H1 (cell line): ENCODE measurements around the gene RPRD1A. TPM values are rescaled to one million over a fixed set of nuclear protein-coding genes. Genes with fewer than 3 reads are reported as not detected.

ENCODE experiments used
- CTCF ChIA-PET: fragments of 300-600 bp; sonication (Branson Sonifier 250); formaldehyde crosslinking; loops from one replicate; lab custom pipeline; 2021; ENCODE audit not compliant: partially characterized antibody; lab: Charles Lee
- POLR2A ChIA-PET: fragments of 300-600 bp; sonication (Branson Sonifier 250); formaldehyde crosslinking; loops from one replicate; lab custom pipeline; 2021; ENCODE audit warnings: inconsistent platforms; ENCODE audit not compliant: partially characterized antibody; lab: Charles Lee
- DNase-seq, 2 experiments: peaks; one replicate each; pipeline versions ENCODE4 v3.0.0 to v3.0.0-alpha.2; 2010 to 2022; ENCODE audit warnings: low spot score in 2 of 2, low read depth in 1 of 2, mixed read lengths in 1 of 2
- FAIRE-seq: peaks from 2 replicates; lab custom pipeline; 2011; peaks lifted over from hg19 to GRCh38; lab: Jason Lieb, UNC
- H2AFZ ChIP-seq: 2 replicates; pipeline ENCODE4 v1.8.1; 2012; ENCODE audit warnings: low read length, inconsistent platforms
- H2AK5ac ChIP-seq: 2 replicates; pipeline ENCODE4 v1.6.1; 2013; ENCODE audit warnings: low read depth, low read length
- H2BK120ac ChIP-seq: replicated peaks from 2 replicates; pipeline ENCODE3; 2013; ENCODE audit warnings: low read depth, low read length, inconsistent platforms
- H2BK12ac ChIP-seq: 2 replicates; pipeline ENCODE4 v1.6.1; 2013; ENCODE audit warnings: low read depth, low read length
- H2BK15ac ChIP-seq: 2 replicates; pipeline ENCODE4 v1.6.1; 2013; ENCODE audit warnings: low read length
- H2BK20ac ChIP-seq: 2 replicates; pipeline ENCODE4 v1.6.1; 2013; ENCODE audit warnings: low read length
- H2BK5ac ChIP-seq: 2 replicates; pipeline ENCODE4 v1.6.1; 2013; ENCODE audit warnings: low read depth, low read length
- H3K14ac ChIP-seq: 2 replicates; pipeline ENCODE4 v1.6.1; 2013; ENCODE audit warnings: inconsistent platforms; ENCODE audit not compliant: insufficient read length
- H3K18ac ChIP-seq: 2 replicates; pipeline ENCODE4 v1.6.1; 2013; ENCODE audit warnings: low read length; ENCODE audit errors: extremely low read depth
- H3K23ac ChIP-seq: 2 replicates; pipeline ENCODE4 v1.6.1; 2013; ENCODE audit warnings: inconsistent platforms; ENCODE audit not compliant: insufficient read length
- H3K23me2 ChIP-seq: 2 replicates; pipeline ENCODE4 v1.6.1; 2013; ENCODE audit warnings: low read depth, low read length
- H3K27ac ChIP-seq: 2 replicates; pipeline ENCODE4 v1.6.1; 2011; ENCODE audit warnings: low read depth, low read length, inconsistent platforms
- H3K27me3 ChIP-seq, 4 experiments: replicated peaks in 1 of 4; 1 replicate in 1 of 4; 2 replicates in 3 of 4; pipeline versions ENCODE4 v1.6.1 to v1.8.1; 2011 to 2013; ENCODE audit warnings: low read length in 3 of 4, mild to moderate bottlenecking in 3 of 4, inconsistent platforms in 2 of 4, mixed read lengths in 2 of 4, moderate library complexity in 1 of 4; ENCODE audit not compliant: control insufficient read depth in 3 of 4, insufficient read depth in 3 of 4; ENCODE audit errors: extremely low read depth in 1 of 4
- H3K36me3 ChIP-seq, 4 experiments: 2 replicates each; pipeline versions ENCODE4 v1.6.1 to v1.8.1; 2011 to 2013; ENCODE audit warnings: mild to moderate bottlenecking in 4 of 4, low read length in 3 of 4, moderate library complexity in 2 of 4, control low read depth in 1 of 4, inconsistent platforms in 1 of 4; ENCODE audit not compliant: insufficient read depth in 4 of 4, control insufficient read depth in 2 of 4
- H3K4ac ChIP-seq: replicated peaks from 2 replicates; pipeline ENCODE3; 2013; ENCODE audit warnings: low read length, low read depth, mixed read lengths, inconsistent platforms; ENCODE audit not compliant: insufficient read length
- H3K4me1 ChIP-seq, 4 experiments: replicated peaks in 1 of 4; 1 replicate in 1 of 4; 2 replicates in 3 of 4; pipeline versions ENCODE4 v1.6.1 to v1.8.1; 2011 to 2013; ENCODE audit warnings: low read length in 3 of 4, inconsistent platforms in 2 of 4, mixed read lengths in 1 of 4; ENCODE audit not compliant: insufficient read depth in 4 of 4, control insufficient read depth in 3 of 4
- H3K4me2 ChIP-seq, 2 experiments: 2 replicates each; pipeline versions ENCODE4 v1.6.1 to v1.8.1; 2011 to 2013; ENCODE audit warnings: low read depth in 2 of 2, low read length in 2 of 2, control low read depth in 1 of 2, inconsistent platforms in 1 of 2, mild to moderate bottlenecking in 1 of 2; ENCODE audit not compliant: insufficient read depth in 1 of 2
- H3K4me3 ChIP-seq, 4 experiments: fragments of 200-600, 300-600 bp in 1 of 4; sonication (generic), shearing (Covaris generic), sonication (Bioruptor Twin) in 1 of 4; 2 replicates each; pipeline versions ENCODE4 v1.5.1 to v1.8.1; 2011 to 2016; ENCODE audit warnings: low read length in 4 of 4, low read depth in 3 of 4, control low read depth in 2 of 4, inconsistent platforms in 2 of 4, mild to moderate bottlenecking in 2 of 4, mixed read lengths in 1 of 4, moderate library complexity in 1 of 4; ENCODE audit not compliant: insufficient read depth in 2 of 4; ENCODE audit errors: extremely low read depth in 1 of 4
- H3K56ac ChIP-seq: replicated peaks from 2 replicates; pipeline ENCODE3; 2013; ENCODE audit warnings: low read depth, mild to moderate bottlenecking, mixed read lengths, low read length, inconsistent platforms; ENCODE audit not compliant: insufficient read length
- H3K79me1 ChIP-seq: 2 replicates; pipeline ENCODE4 v1.6.1; 2013; ENCODE audit warnings: low read depth, low read length, control low read depth
- H3K79me2 ChIP-seq, 2 experiments: 2 replicates each; pipeline versions ENCODE4 v1.6.1 to v1.8.1; 2012 to 2013; ENCODE audit warnings: low read length in 2 of 2, mild to moderate bottlenecking in 2 of 2, inconsistent platforms in 1 of 2; ENCODE audit not compliant: insufficient read depth in 2 of 2, control insufficient read depth in 1 of 2
- H3K9ac ChIP-seq, 4 experiments: replicated peaks in 1 of 4; 1 replicate in 1 of 4; 2 replicates in 3 of 4; pipeline versions ENCODE4 v1.6.1 to v1.8.1; 2011 to 2013; ENCODE audit warnings: low read depth in 3 of 4, low read length in 3 of 4, control low read depth in 2 of 4, mild to moderate bottlenecking in 2 of 4, moderate library complexity in 2 of 4, inconsistent platforms in 1 of 4; ENCODE audit errors: extremely low read depth in 1 of 4
- H3K9me3 ChIP-seq, 2 experiments: 2 replicates each; pipeline versions ENCODE4 v1.6.1 to v1.8.1; 2012 to 2013; ENCODE audit warnings: mild to moderate bottlenecking in 2 of 2, moderate library complexity in 2 of 2, control low read depth in 1 of 2, inconsistent platforms in 1 of 2, low read depth in 1 of 2, low read length in 1 of 2, mixed read lengths in 1 of 2; ENCODE audit not compliant: insufficient read depth in 2 of 2
- H4K20me1 ChIP-seq, 2 experiments: replicated peaks in 1 of 2; 2 replicates each; pipeline versions ENCODE3 to v1.8.1; 2011 to 2013; ENCODE audit warnings: inconsistent platforms in 2 of 2, low read length in 2 of 2, mild to moderate bottlenecking in 1 of 2; ENCODE audit not compliant: insufficient read depth in 2 of 2, control insufficient read depth in 1 of 2
- H4K5ac ChIP-seq: 2 replicates; pipeline ENCODE4 v1.6.1; 2013; ENCODE audit warnings: low read length, low read depth, mixed read lengths, inconsistent platforms; ENCODE audit not compliant: insufficient read length
- H4K8ac ChIP-seq: 2 replicates; pipeline ENCODE4 v1.8.0; 2013; ENCODE audit warnings: mild to moderate bottlenecking, moderate library complexity, low read length, inconsistent platforms; ENCODE audit not compliant: insufficient read depth; ENCODE audit errors: extremely low read depth
- H4K91ac ChIP-seq: replicated peaks from 2 replicates; pipeline ENCODE3; 2013; ENCODE audit warnings: low read length, mixed read lengths, inconsistent platforms; ENCODE audit not compliant: insufficient read length
- ASH2L ChIP-seq: fragments of 200-600, 300-600 bp; sonication (generic); IDR thresholded peaks from one replicate; pipeline ENCODE4 v1.7.1; 2017; ENCODE audit warnings: low read length
- ATF2 ChIP-seq: IDR thresholded peaks from 2 replicates; pipeline ENCODE4 v1.6.1; 2012; ENCODE audit warnings: low read length, inconsistent platforms
- BCL11A ChIP-seq, 2 experiments: IDR thresholded peaks; one replicate each; pipeline ENCODE4 v1.6.1; 2011; ENCODE audit warnings: low read depth in 2 of 2, low read length in 2 of 2, mild to moderate bottlenecking in 2 of 2
- CEBPB ChIP-seq: IDR thresholded peaks from 2 replicates; pipeline ENCODE4 v1.6.1; 2012; ENCODE audit warnings: low read depth, low read length
- CREB1 ChIP-seq: IDR thresholded peaks from 2 replicates; pipeline ENCODE4 v1.6.1; 2012; ENCODE audit warnings: inconsistent platforms
- EZH2 ChIP-seq: fragments of 200-600 bp; sonication (generic); IDR thresholded peaks from 2 replicates; pipeline ENCODE4 v1.7.1; 2012; ENCODE audit warnings: low read depth, mild to moderate bottlenecking, moderate library complexity, low read length, inconsistent platforms; ENCODE audit not compliant: severe bottlenecking
- GTF2F1 ChIP-seq: IDR thresholded peaks from 2 replicates; pipeline ENCODE4 v1.6.1; 2012; ENCODE audit warnings: low read depth, low read length, improper control_type of control experiment, borderline replicate concordance
- JUN ChIP-seq: IDR thresholded peaks from 2 replicates; pipeline ENCODE4 v1.6.1; 2011; ENCODE audit warnings: low read depth, mild to moderate bottlenecking, improper control_type of control experiment, low read length
- WGBS, 2 experiments: shearing (Covaris generic) in 1 of 2; methylation state at CpG; one replicate each; pipeline versions ENCODE4 v1.1.6 to v1.1.7; 2013 to 2015; ENCODE audit warnings: low lambda C conversion rate in 2 of 2, mixed read lengths in 2 of 2, inconsistent platforms in 1 of 2, low coverage in 1 of 2, missing lambda C conversion rate in 1 of 2; ENCODE audit not compliant: insufficient replicate concordance in 2 of 2, insufficient coverage in 1 of 2, insufficient read length in 1 of 2; ENCODE audit errors: extremely low coverage in 1 of 2, missing lambda C conversion rate in 1 of 2; 5-methylcytosine and 5-hydroxymethylcytosine counted together
- polyA plus RNA-seq, 7 experiments: library from polyadenylated mRNA; depleted of rRNA in 3 of 7; stranded (reverse) in 5 of 7; unstranded in 2 of 7; fragments of >200 nt in 5 of 7; fragments of 200-250 nt in 2 of 7; gene quantifications; 1 replicate in 5 of 7; 2 replicates in 1 of 7; 4 replicates in 1 of 7; pipeline versions ENCODE4 v1.2.1 to v1.2.3, GENCODE V29; 2011 to 2013; ENCODE audit warnings: missing spikeins in 2 of 7, mixed read lengths in 2 of 7
- total RNA-seq: library from RNA; stranded (reverse); fragmentation: NEBNext Ultra II Directional; extraction: Animal tissue kit (Norgen Biotek cat#: 25700); gene quantifications from 2 replicates; pipeline ENCODE4 v1.2.1, GENCODE V29; 2021

Gene RPRD1A
- total and polyA plus RNA-seq, 2 of the 8 experiments (the other 6 are each of a cell fraction or from before 2014, with no cell fraction given) = 40.5 to 106 TPM

GRCh38 chr18:36109737-36110136 is 42.4 kb upstream of the RPRD1A start:
- Histone ChIP-seq H3K18ac (no peak overlapping the region), H3K23ac (no peak overlapping the region), H2BK15ac (no peak overlapping the region), H2BK20ac (no peak overlapping the region), H4K20me1 (no peaks in the 10 kb centered on the region), H2BK12ac (no peak overlapping the region), H3K9me3 (no peaks in the 10 kb centered on the region), H3K27ac (no peak overlapping the region), H3K4ac (no peak overlapping the region), H3K23me2 (no peaks in the 10 kb centered on the region), H3K14ac (no peak overlapping the region), H4K8ac (no peak overlapping the region), H2BK120ac (no peak overlapping the region), H2BK5ac (no peak overlapping the region), H3K4me3 (no peak overlapping the region), H2AK5ac (no peak overlapping the region), H3K4me2 (no peak overlapping the region), H3K79me2 (no peaks in the 10 kb centered on the region), H3K4me1 (no peaks in the 10 kb centered on the region), H3K9ac (no peak overlapping the region), H2AFZ (no peak overlapping the region), H4K91ac (no peak overlapping the region), H4K5ac (no peak overlapping the region), H3K36me3 (peaks cover 9 to 44% (median 28%) of the 10 kb centered on the region in 4 experiments), H3K27me3 (no peaks in the 10 kb centered on the region), H3K79me1 (no peaks in the 10 kb centered on the region), H3K56ac (no peak overlapping the region)
- no peak for DNase-seq
- WGBS, 2 experiments = 92% methylated on average over 1 of the region's 1 CpG; no CpG with 5 or more reads in 1 of the 2 experiments
- TF ChIP-seq ASH2L (no peak), CEBPB (no peak), ATF2 (no peak), EZH2 (no peak), GTF2F1 (no peak), BCL11A (IDR thresholded peaks at IDR 0.05; ENCODE audit: low read depth in 2 of 2, low read length in 2 of 2) (no peak), JUN (no peak), CREB1 (no peak)
- FAIRE-seq = no peak
- ChIA-PET POLR2A (interaction anchor here (0.7 to 1.3 kb wide), 2 partner anchors 19 to 82 kb away, joined by 3 to 4 read pairs; partner anchors contain the start of gene SLC39A6), CTCF (no interaction called here)
